H9 (cell line): ENCODE measurements around the gene ASIC1. TPM values are rescaled to one million over a fixed set of nuclear protein-coding genes. Genes with fewer than 3 reads are reported as not detected.

Experiments
- DNase-seq: peaks from one replicate; pipeline ENCODE4 v3.0.0-alpha.2; 2017
- H2AFZ ChIP-seq: one replicate; pipeline ENCODE4 v1.6.1; 2013; ENCODE audit warnings: mild to moderate bottlenecking, low read length, control low read depth, moderate library complexity
- H2AK5ac ChIP-seq: 2 replicates; pipeline ENCODE4 v1.6.1; 2013; ENCODE audit warnings: low read length, control low read depth, mixed read lengths; ENCODE audit not compliant: insufficient read length
- H2BK120ac ChIP-seq: one replicate; pipeline ENCODE4 v1.6.1; 2013; ENCODE audit warnings: low read depth, mild to moderate bottlenecking, low read length, control low read depth, inconsistent platforms; ENCODE audit not compliant: poor library complexity, severe bottlenecking
- H2BK12ac ChIP-seq: 2 replicates; pipeline ENCODE4 v1.6.1; 2013; ENCODE audit warnings: low read length, control low read depth, mixed read lengths, low read depth; ENCODE audit not compliant: insufficient read length
- H2BK15ac ChIP-seq: 2 replicates; pipeline ENCODE4 v1.6.1; 2013; ENCODE audit warnings: low read depth, low read length, control low read depth
- H2BK20ac ChIP-seq: one replicate; pipeline ENCODE4 v1.6.1; 2013; ENCODE audit warnings: low read depth, mild to moderate bottlenecking, low read length, control low read depth, inconsistent platforms; ENCODE audit not compliant: poor library complexity, severe bottlenecking
- H2BK5ac ChIP-seq: 2 replicates; pipeline ENCODE4 v1.6.1; 2013; ENCODE audit warnings: low read length, control low read depth, mixed read lengths; ENCODE audit not compliant: insufficient read length
- H3K14ac ChIP-seq: 2 replicates; pipeline ENCODE4 v1.6.1; 2013; ENCODE audit warnings: low read length, control low read depth; ENCODE audit not compliant: insufficient read depth
- H3K18ac ChIP-seq: 2 replicates; pipeline ENCODE4 v1.6.1; 2013; ENCODE audit warnings: low read depth, mild to moderate bottlenecking, mixed read lengths, low read length, control low read depth; ENCODE audit not compliant: insufficient read length
- H3K23ac ChIP-seq: 2 replicates; pipeline ENCODE4 v1.6.1; 2013; ENCODE audit warnings: low read length, control low read depth, mixed read lengths, low read depth; ENCODE audit not compliant: insufficient read length
- H3K23me2 ChIP-seq: 2 replicates; pipeline ENCODE4 v1.6.1; 2013; ENCODE audit warnings: low read depth, mild to moderate bottlenecking, mixed read lengths, low read length, control low read depth; ENCODE audit not compliant: insufficient read length, poor library complexity, severe bottlenecking
- H3K27ac ChIP-seq: 2 replicates; pipeline ENCODE4 v1.5.1; 2013; ENCODE audit warnings: low read length, control low read depth, mixed read lengths, low read depth; ENCODE audit not compliant: insufficient read length
- H3K27me3 ChIP-seq: 2 replicates; pipeline ENCODE4 v1.6.1; 2013; ENCODE audit warnings: low read length, control low read depth, inconsistent platforms; ENCODE audit not compliant: insufficient read depth
- H3K4ac ChIP-seq: 2 replicates; pipeline ENCODE4 v1.6.1; 2013; ENCODE audit warnings: low read depth, mild to moderate bottlenecking, control low read depth, inconsistent platforms, low read length, moderate library complexity
- H3K4me1 ChIP-seq: 2 replicates; pipeline ENCODE4 v1.6.1; 2013; ENCODE audit warnings: low read length, control low read depth, inconsistent platforms; ENCODE audit not compliant: insufficient read depth
- H3K4me2 ChIP-seq: 2 replicates; pipeline ENCODE4 v1.6.1; 2013; ENCODE audit warnings: low read length, control low read depth, mixed read lengths; ENCODE audit not compliant: insufficient read length, insufficient read depth
- H3K56ac ChIP-seq: 2 replicates; pipeline ENCODE4 v1.6.1; 2013; ENCODE audit warnings: low read depth, mild to moderate bottlenecking, mixed read lengths, low read length, control low read depth; ENCODE audit not compliant: insufficient read length
- H3K79me1 ChIP-seq: 2 replicates; pipeline ENCODE4 v1.6.1; 2013; ENCODE audit warnings: low read depth, mild to moderate bottlenecking, moderate library complexity, low read length, control low read depth, inconsistent platforms; ENCODE audit not compliant: insufficient read depth, poor library complexity, severe bottlenecking
- H3K79me2 ChIP-seq: 2 replicates; pipeline ENCODE4 v1.6.1; 2013; ENCODE audit warnings: low read length, control low read depth, inconsistent platforms; ENCODE audit not compliant: insufficient read depth
- H3K9ac ChIP-seq: 2 replicates; pipeline ENCODE4 v1.6.1; 2013; ENCODE audit warnings: low read length, control low read depth, mixed read lengths; ENCODE audit not compliant: insufficient read length; ENCODE audit errors: extremely low read depth
- H3K9me3 ChIP-seq: one replicate; pipeline ENCODE4 v1.6.1; 2013; ENCODE audit warnings: low read depth, low read length, inconsistent platforms; ENCODE audit not compliant: control insufficient read depth
- H3T11ph ChIP-seq: one replicate; pipeline ENCODE4 v1.6.1; 2013; ENCODE audit warnings: mild to moderate bottlenecking, low read length, control low read depth, inconsistent platforms
- H4K20me1 ChIP-seq: one replicate; pipeline ENCODE4 v1.6.1; 2013; ENCODE audit not compliant: control insufficient read depth, insufficient read length, insufficient read depth
- H4K5ac ChIP-seq: 2 replicates; pipeline ENCODE4 v1.6.1; 2013; ENCODE audit warnings: low read depth, mild to moderate bottlenecking, mixed read lengths, low read length, control low read depth; ENCODE audit not compliant: insufficient read length
- H4K8ac ChIP-seq: replicated peaks from 2 replicates; pipeline ENCODE4 v1.6.1; 2013; ENCODE audit warnings: low read length, control low read depth, mixed read lengths, low read depth; ENCODE audit not compliant: insufficient read length
- H4K91ac ChIP-seq: 2 replicates; pipeline ENCODE4 v1.6.1; 2013; ENCODE audit warnings: low read depth, mild to moderate bottlenecking, moderate library complexity, mixed read lengths, low read length, control low read depth; ENCODE audit not compliant: insufficient read length
- H3K27ac Mint-ChIP-seq, 3 experiments: 2 replicates in 2 of 3; 3 replicates in 1 of 3; pipeline ENCODE4 v1.8.0; 2020 to 2021; ENCODE audit warnings: mixed read lengths in 3 of 3, mild to moderate bottlenecking in 1 of 3, moderate library complexity in 1 of 3
- H3K27me3 Mint-ChIP-seq: 2 replicates; pipeline ENCODE4 v1.8.0; 2021; ENCODE audit warnings: low read depth, mild to moderate bottlenecking, moderate library complexity, mixed read lengths
- H3K36me3 Mint-ChIP-seq, 3 experiments: 2 replicates in 2 of 3; 3 replicates in 1 of 3; pipeline ENCODE4 v1.8.0; 2020 to 2021; ENCODE audit warnings: low read depth in 3 of 3, mixed read lengths in 3 of 3; ENCODE audit not compliant: insufficient read depth in 1 of 3
- H3K4me1 Mint-ChIP-seq, 2 experiments: 2 replicates each; pipeline ENCODE4 v1.8.0; 2020; ENCODE audit warnings: mixed read lengths in 2 of 2
- H3K4me3 Mint-ChIP-seq, 2 experiments: 2 replicates in 1 of 2; 3 replicates in 1 of 2; pipeline ENCODE4 v1.8.0; 2020 to 2021; ENCODE audit warnings: mild to moderate bottlenecking in 2 of 2, mixed read lengths in 2 of 2, moderate library complexity in 1 of 2
- H3K9me3 Mint-ChIP-seq, 2 experiments: 2 replicates in 1 of 2; 3 replicates in 1 of 2; pipeline ENCODE4 v1.8.0; 2020; ENCODE audit warnings: mild to moderate bottlenecking in 2 of 2, mixed read lengths in 2 of 2, moderate library complexity in 1 of 2
- WGBS: extraction: QIAGEN DNeasy Blood & Tissue Kit; methylation state at CpG from one replicate; pipeline ENCODE4 v1.1.7; 2013; ENCODE audit warnings: missing lambda C conversion rate, low lambda C conversion rate, mixed read lengths; ENCODE audit not compliant: insufficient read length; ENCODE audit errors: extremely low coverage; 5-methylcytosine and 5-hydroxymethylcytosine counted together
- total RNA-seq: library from RNA; stranded (reverse); gene quantifications from 2 replicates; pipeline ENCODE4 v1.2.1, GENCODE V29; 2021
- TF ChIP-seq, protein P1 (sequence below): fragments of 200-600 bp; sonication (generic); conservative IDR thresholded peaks from 3 replicates; pipeline ENCODE4 v1.8.0; 2021; ENCODE audit warnings: antibody characterized with exemption, mild to moderate bottlenecking

The ASIC1 gene
- total RNA-seq, 1 experiment from 2014 or later: 3.9 TPM

DNA sequence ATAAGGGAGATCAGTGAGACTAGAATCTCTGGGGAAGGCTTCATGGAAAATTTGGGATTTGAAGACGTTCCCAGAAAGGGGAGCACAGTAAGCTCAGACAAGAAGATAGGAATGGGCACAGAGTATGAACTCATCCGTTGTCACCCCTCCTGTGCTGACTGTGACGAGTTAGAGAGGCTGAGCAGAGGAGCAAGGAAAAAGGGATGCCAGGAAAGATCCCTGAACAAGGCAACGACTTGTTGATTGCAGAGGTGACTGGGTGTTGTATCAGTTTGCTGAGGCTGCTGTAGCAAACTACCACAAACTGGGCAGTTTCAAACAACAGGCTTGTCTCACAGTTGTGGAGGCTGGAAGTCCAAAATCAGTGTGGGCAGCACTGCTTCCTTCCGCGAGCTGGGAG, 40.6 kb downstream of the ASIC1 start:
- Histone ChIP-seq H3K79me1 (no peaks in the 10 kb centered on the region), H4K8ac (no peak overlapping the region), H2BK120ac (no peak overlapping the region), H2AFZ (no peak overlapping the region), H2BK15ac (no peak overlapping the region), H3K27me3 (no peaks in the 10 kb centered on the region), H3K4me2 (no peak overlapping the region), H3K18ac (no peak overlapping the region), H3K4ac (no peak overlapping the region), H3K27ac (no peak overlapping the region), H2AK5ac (no peak overlapping the region), H2BK20ac (no peak overlapping the region), H3K9ac (no peak overlapping the region), H3K23me2 (no peaks in the 10 kb centered on the region), H3K14ac (no peak overlapping the region), H4K20me1 (no peaks in the 10 kb centered on the region), H3K23ac (no peak overlapping the region), H4K91ac (no peak overlapping the region), H3K79me2 (no peaks in the 10 kb centered on the region), H4K5ac (no peak overlapping the region), H3K4me1 (no peaks in the 10 kb centered on the region; the same call in 1 of the 2 replicates), H2BK12ac (no peak overlapping the region), H3K56ac (no peak overlapping the region), H2BK5ac (no peak overlapping the region), H3K9me3 (no peaks in the 10 kb centered on the region), H3T11ph (no peak overlapping the region)
- Mint-ChIP-seq H3K9me3 (no peaks in the 10 kb centered on the region), H3K4me1 (peaks cover 28 to 31% of the 10 kb centered on the region in 2 experiments), H3K27me3 (no peaks in the 10 kb centered on the region), H3K36me3 (peaks cover 56 to 89% (median 83%) of the 10 kb centered on the region in 3 experiments), H3K4me3 (no peak overlapping the region), H3K27ac (peak overlapping the region in 2 of 3 experiments; percentile 18 to 57; a peak in 1 of 7 replicates)
- WGBS: no CpG with 5 or more reads among the region's 6 CpGs
- TF ChIP-seq, protein P1, sequence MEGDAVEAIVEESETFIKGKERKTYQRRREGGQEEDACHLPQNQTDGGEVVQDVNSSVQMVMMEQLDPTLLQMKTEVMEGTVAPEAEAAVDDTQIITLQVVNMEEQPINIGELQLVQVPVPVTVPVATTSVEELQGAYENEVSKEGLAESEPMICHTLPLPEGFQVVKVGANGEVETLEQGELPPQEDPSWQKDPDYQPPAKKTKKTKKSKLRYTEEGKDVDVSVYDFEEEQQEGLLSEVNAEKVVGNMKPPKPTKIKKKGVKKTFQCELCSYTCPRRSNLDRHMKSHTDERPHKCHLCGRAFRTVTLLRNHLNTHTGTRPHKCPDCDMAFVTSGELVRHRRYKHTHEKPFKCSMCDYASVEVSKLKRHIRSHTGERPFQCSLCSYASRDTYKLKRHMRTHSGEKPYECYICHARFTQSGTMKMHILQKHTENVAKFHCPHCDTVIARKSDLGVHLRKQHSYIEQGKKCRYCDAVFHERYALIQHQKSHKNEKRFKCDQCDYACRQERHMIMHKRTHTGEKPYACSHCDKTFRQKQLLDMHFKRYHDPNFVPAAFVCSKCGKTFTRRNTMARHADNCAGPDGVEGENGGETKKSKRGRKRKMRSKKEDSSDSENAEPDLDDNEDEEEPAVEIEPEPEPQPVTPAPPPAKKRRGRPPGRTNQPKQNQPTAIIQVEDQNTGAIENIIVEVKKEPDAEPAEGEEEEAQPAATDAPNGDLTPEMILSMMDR: no peak
- no peak for DNase-seq
